ENCODE results near the gene APOO.

DNA sequence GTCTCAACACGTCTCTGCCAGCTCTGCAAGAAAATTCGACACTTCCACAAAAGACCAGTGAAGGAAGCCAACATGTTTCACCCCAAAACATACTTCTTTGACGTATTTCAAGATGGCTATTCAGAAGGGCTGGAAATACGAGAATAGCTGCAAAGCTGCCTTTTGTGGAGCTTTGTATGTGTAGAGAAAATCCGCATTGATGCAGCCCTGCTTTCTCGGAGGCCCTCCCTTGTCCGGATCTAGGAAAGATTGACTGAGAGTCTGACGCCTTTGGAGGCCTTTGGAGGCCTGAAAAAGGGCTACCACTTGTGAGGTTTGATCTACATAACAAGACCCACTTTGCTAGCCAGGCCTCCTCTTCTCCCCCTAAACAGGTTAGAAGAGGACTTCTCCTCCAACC lies 112.5 kb downstream of the APOO start:
- no peak for TF ChIP-seq EZH2 (IDR thresholded peaks at IDR 0.05)
- TF ChIP-seq, protein P1, sequence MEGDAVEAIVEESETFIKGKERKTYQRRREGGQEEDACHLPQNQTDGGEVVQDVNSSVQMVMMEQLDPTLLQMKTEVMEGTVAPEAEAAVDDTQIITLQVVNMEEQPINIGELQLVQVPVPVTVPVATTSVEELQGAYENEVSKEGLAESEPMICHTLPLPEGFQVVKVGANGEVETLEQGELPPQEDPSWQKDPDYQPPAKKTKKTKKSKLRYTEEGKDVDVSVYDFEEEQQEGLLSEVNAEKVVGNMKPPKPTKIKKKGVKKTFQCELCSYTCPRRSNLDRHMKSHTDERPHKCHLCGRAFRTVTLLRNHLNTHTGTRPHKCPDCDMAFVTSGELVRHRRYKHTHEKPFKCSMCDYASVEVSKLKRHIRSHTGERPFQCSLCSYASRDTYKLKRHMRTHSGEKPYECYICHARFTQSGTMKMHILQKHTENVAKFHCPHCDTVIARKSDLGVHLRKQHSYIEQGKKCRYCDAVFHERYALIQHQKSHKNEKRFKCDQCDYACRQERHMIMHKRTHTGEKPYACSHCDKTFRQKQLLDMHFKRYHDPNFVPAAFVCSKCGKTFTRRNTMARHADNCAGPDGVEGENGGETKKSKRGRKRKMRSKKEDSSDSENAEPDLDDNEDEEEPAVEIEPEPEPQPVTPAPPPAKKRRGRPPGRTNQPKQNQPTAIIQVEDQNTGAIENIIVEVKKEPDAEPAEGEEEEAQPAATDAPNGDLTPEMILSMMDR (IDR thresholded peaks at IDR 0.05 in 2 of 3, conservative IDR thresholded peaks at IDR 0.05 in 1 of 3; ENCODE audit: borderline replicate concordance in 1 of 3, insufficient read depth in 1 of 3, low read depth in 2 of 3, low read length in 2 of 3): no peak
- TF ChIP-seq POLR2A (IDR thresholded peaks at IDR 0.05; ENCODE audit: borderline replicate concordance, extremely low read depth, insufficient read depth, insufficient read length): no peak
- no peak for TF ChIP-seq SP1 (IDR thresholded peaks at IDR 0.05; ENCODE audit: low read depth)
- TF ChIP-seq RAD21 (IDR thresholded peaks at IDR 0.05; ENCODE audit: low read depth): no peak
- TF ChIP-seq, protein P2, sequence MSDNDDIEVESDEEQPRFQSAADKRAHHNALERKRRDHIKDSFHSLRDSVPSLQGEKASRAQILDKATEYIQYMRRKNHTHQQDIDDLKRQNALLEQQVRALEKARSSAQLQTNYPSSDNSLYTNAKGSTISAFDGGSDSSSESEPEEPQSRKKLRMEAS (IDR thresholded peaks at IDR 0.05): no peak
- TF ChIP-seq EZH2phosphoT487 (IDR thresholded peaks at IDR 0.05; ENCODE audit: borderline replicate concordance): no peak
- no peak for TF ChIP-seq POLR2AphosphoS5 (IDR thresholded peaks at IDR 0.05; ENCODE audit: low read depth, low read length)
- TF ChIP-seq FOSL1 (IDR thresholded peaks at IDR 0.05; ENCODE audit: low read depth): no peak
- TF ChIP-seq EGR1 (IDR thresholded peaks at IDR 0.05; ENCODE audit: low read depth): no peak
- no peak for TF ChIP-seq SRF (IDR thresholded peaks at IDR 0.05; ENCODE audit: low read depth)
- TF ChIP-seq JUND (IDR thresholded peaks at IDR 0.05): no peak
- TF ChIP-seq TCF7L2 (IDR thresholded peaks at IDR 0.05; ENCODE audit: borderline replicate concordance, extremely low read depth, insufficient read depth, insufficient read length): no peak

Data from HCT116 (cell line).